Astrocyte (in vitro differentiated cells and primary cell): ENCODE results near the gene INAVA. TPM values are rescaled to one million over a fixed set of nuclear protein-coding genes. Genes with fewer than 3 reads are reported as not detected.

ENCODE experiments used
- DNase-seq: peaks from one replicate; pipeline ENCODE4 v3.0.0-alpha.2; 2010; ENCODE audit warnings: low read depth
- FAIRE-seq: peaks from 2 replicates; lab custom pipeline; 2011; peaks lifted over from hg19 to GRCh38; lab: Jason Lieb, UNC
- H2AFZ ChIP-seq: 2 replicates; pipeline ENCODE4 v1.6.0; 2012; ENCODE audit warnings: low read depth, low read length, inconsistent platforms
- H3K27ac ChIP-seq: 2 replicates; pipeline ENCODE4 v1.5.1; 2011; ENCODE audit warnings: low read depth, low read length, inconsistent platforms
- H3K27me3 ChIP-seq: 2 replicates; pipeline ENCODE4 v1.6.0; 2011; ENCODE audit warnings: low read length, inconsistent platforms; ENCODE audit not compliant: insufficient read depth
- H3K36me3 ChIP-seq: 2 replicates; pipeline ENCODE4 v1.5.1; 2011; ENCODE audit warnings: low read length, inconsistent platforms; ENCODE audit not compliant: insufficient read depth
- H3K4me1 ChIP-seq: 2 replicates; pipeline ENCODE4 v1.5.1; 2011; ENCODE audit warnings: low read length, inconsistent platforms; ENCODE audit not compliant: insufficient read depth
- H3K4me2 ChIP-seq: 2 replicates; pipeline ENCODE4 v1.6.0; 2012; ENCODE audit warnings: low read length, inconsistent platforms
- H3K4me3 ChIP-seq: 2 replicates; pipeline ENCODE4 v1.5.1; 2011; ENCODE audit warnings: low read depth, mild to moderate bottlenecking, low read length, inconsistent platforms; ENCODE audit not compliant: insufficient read depth
- H3K79me2 ChIP-seq: 2 replicates; pipeline ENCODE4 v1.6.0; 2012; ENCODE audit warnings: mild to moderate bottlenecking, low read length, inconsistent platforms; ENCODE audit not compliant: insufficient read depth
- H3K9ac ChIP-seq: 2 replicates; pipeline ENCODE4 v1.6.0; 2012; ENCODE audit warnings: mild to moderate bottlenecking, low read length, inconsistent platforms
- H3K9me3 ChIP-seq: 2 replicates; pipeline ENCODE4 v1.5.1; 2012; ENCODE audit warnings: low read depth, mild to moderate bottlenecking, low read length, inconsistent platforms; ENCODE audit not compliant: insufficient read depth
- H4K20me1 ChIP-seq: 2 replicates; pipeline ENCODE4 v1.6.0; 2012; ENCODE audit warnings: low read length, inconsistent platforms; ENCODE audit not compliant: insufficient read depth
- H3K27ac Mint-ChIP-seq: one replicate; pipeline ENCODE4 v1.8.0; 2021; ENCODE audit warnings: mild to moderate bottlenecking, mixed read lengths; ENCODE audit not compliant: unreplicated experiment
- H3K27me3 Mint-ChIP-seq: one replicate; pipeline ENCODE4 v1.8.0; 2021; ENCODE audit warnings: low read depth, mixed read lengths; ENCODE audit not compliant: unreplicated experiment
- H3K36me3 Mint-ChIP-seq: one replicate; pipeline ENCODE4 v1.8.0; 2021; ENCODE audit warnings: low read depth, mixed read lengths; ENCODE audit not compliant: unreplicated experiment
- H3K4me1 Mint-ChIP-seq: one replicate; pipeline ENCODE4 v1.8.0; 2021; ENCODE audit warnings: low read depth, mixed read lengths; ENCODE audit not compliant: unreplicated experiment
- H3K4me3 Mint-ChIP-seq: one replicate; pipeline ENCODE4 v1.8.0; 2021; ENCODE audit warnings: mild to moderate bottlenecking, moderate library complexity, mixed read lengths; ENCODE audit not compliant: unreplicated experiment
- H3K9me3 Mint-ChIP-seq: one replicate; pipeline ENCODE4 v1.8.0; 2021; ENCODE audit warnings: mild to moderate bottlenecking, mixed read lengths; ENCODE audit not compliant: unreplicated experiment
- EZH2 ChIP-seq: IDR thresholded peaks from 2 replicates; pipeline ENCODE4 v1.6.1; 2012; ENCODE audit warnings: mild to moderate bottlenecking, low read length, inconsistent platforms; ENCODE audit not compliant: insufficient read depth
- total RNA-seq: library from RNA; stranded (reverse); gene quantifications from 2 replicates; pipeline ENCODE4 v1.2.1, GENCODE V29; 2021
- TF ChIP-seq, protein P1 (sequence below): IDR thresholded peaks from 2 replicates; pipeline ENCODE4 v1.5.1; 2011; ENCODE audit warnings: low read depth, mild to moderate bottlenecking, inconsistent platforms, low read length, moderate library complexity; ENCODE audit not compliant: insufficient read depth

The INAVA gene
- total RNA-seq, 1 donor from 2014 or later = 10.3 TPM

DNA sequence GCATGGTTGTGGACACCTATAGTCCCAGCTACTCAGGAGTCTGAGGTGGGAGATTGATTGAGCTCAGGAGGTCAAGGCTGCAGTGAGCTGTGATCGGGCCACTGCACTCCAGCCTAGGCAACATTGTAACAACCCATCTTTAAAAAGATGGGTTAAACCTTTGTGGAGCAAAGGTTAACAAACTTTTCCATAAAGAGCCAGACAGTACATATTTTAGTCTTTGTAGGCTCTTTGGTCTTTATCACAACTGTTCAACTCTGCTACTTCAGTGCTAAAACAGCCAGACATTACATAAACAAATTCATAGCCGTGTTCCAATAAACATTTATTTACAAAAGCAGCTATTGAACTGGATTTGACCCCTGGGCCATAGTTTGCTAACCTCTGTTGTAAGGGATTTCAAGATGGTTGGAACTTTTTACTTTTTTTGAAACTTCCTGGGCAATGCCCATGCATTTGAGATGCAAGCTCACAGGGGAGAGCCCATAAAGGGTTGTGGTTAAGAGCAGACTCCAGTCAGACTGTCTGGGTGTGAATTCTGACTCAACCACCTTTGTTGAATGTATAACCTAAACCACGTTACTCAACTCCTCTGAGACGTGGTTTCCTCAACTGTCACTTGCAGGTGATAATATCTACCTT, 10.8 kb downstream of the INAVA start:
- no peak overlapping the region for H3K27ac ChIP-seq
- no peaks in the 10 kb centered on the region for H3K9me3 ChIP-seq
- H4K20me1 ChIP-seq = no peaks in the 10 kb centered on the region
- H3K4me3 ChIP-seq = no peak overlapping the region
- no peak for TF ChIP-seq EZH2
- TF ChIP-seq, protein P1, sequence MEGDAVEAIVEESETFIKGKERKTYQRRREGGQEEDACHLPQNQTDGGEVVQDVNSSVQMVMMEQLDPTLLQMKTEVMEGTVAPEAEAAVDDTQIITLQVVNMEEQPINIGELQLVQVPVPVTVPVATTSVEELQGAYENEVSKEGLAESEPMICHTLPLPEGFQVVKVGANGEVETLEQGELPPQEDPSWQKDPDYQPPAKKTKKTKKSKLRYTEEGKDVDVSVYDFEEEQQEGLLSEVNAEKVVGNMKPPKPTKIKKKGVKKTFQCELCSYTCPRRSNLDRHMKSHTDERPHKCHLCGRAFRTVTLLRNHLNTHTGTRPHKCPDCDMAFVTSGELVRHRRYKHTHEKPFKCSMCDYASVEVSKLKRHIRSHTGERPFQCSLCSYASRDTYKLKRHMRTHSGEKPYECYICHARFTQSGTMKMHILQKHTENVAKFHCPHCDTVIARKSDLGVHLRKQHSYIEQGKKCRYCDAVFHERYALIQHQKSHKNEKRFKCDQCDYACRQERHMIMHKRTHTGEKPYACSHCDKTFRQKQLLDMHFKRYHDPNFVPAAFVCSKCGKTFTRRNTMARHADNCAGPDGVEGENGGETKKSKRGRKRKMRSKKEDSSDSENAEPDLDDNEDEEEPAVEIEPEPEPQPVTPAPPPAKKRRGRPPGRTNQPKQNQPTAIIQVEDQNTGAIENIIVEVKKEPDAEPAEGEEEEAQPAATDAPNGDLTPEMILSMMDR = no peak
- Mint-ChIP-seq H3K4me1 (peaks cover 13% of the 10 kb centered on the region), H3K36me3 (peaks cover 5% of the 10 kb centered on the region), H3K27ac (no peak overlapping the region), H3K9me3 (no peaks in the 10 kb centered on the region), H3K27me3 (no peaks in the 10 kb centered on the region), H3K4me3 (no peak overlapping the region)
- FAIRE-seq (no peak), DNase-seq (peak; percentile 36)
- H3K79me2 ChIP-seq = no peaks in the 10 kb centered on the region
- no peaks in the 10 kb centered on the region for H3K4me1 ChIP-seq
- no peaks in the 10 kb centered on the region for H3K36me3 ChIP-seq
- H2AFZ ChIP-seq = no peak overlapping the region
- no peak overlapping the region for H3K9ac ChIP-seq
- H3K4me2 ChIP-seq = no peak overlapping the region
- H3K27me3 ChIP-seq = no peaks in the 10 kb centered on the region

DNA sequence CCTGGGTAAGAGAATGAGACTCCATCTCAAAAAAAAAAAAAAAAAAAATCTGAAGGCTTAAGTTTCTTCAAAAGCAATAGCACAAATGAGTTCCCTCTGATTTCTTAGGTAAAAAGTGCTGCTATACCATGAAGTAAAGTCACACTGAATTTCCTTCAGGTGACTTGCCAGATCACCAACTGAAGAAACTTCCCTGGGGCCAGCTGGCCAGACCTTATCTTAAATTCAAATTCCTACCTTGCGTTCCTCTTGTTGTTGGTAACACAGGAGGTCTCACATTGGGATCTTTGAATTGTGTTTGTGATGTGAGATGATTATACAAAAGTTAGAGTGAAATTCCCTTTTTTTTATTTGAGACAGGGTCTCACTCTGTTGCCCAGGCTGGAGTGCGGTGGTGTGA, 11.8 kb downstream of the INAVA start:
- Mint-ChIP-seq H3K4me1 (peaks cover 13% of the 10 kb centered on the region), H3K36me3 (peaks cover 4% of the 10 kb centered on the region), H3K4me3 (no peak overlapping the region), H3K27me3 (no peaks in the 10 kb centered on the region), H3K9me3 (no peaks in the 10 kb centered on the region), H3K27ac (no peak overlapping the region)
- TF ChIP-seq, protein P1 = no peak
- TF ChIP-seq EZH2 = no peak
- Histone ChIP-seq H4K20me1 (no peaks in the 10 kb centered on the region), H2AFZ (no peak overlapping the region), H3K36me3 (no peaks in the 10 kb centered on the region), H3K27me3 (no peaks in the 10 kb centered on the region), H3K4me1 (no peaks in the 10 kb centered on the region), H3K27ac (no peak overlapping the region), H3K4me3 (no peak overlapping the region), H3K9ac (no peak overlapping the region), H3K4me2 (no peak overlapping the region), H3K9me3 (no peaks in the 10 kb centered on the region), H3K79me2 (no peaks in the 10 kb centered on the region)
- FAIRE-seq (no peak), DNase-seq (no peak)

DNA sequence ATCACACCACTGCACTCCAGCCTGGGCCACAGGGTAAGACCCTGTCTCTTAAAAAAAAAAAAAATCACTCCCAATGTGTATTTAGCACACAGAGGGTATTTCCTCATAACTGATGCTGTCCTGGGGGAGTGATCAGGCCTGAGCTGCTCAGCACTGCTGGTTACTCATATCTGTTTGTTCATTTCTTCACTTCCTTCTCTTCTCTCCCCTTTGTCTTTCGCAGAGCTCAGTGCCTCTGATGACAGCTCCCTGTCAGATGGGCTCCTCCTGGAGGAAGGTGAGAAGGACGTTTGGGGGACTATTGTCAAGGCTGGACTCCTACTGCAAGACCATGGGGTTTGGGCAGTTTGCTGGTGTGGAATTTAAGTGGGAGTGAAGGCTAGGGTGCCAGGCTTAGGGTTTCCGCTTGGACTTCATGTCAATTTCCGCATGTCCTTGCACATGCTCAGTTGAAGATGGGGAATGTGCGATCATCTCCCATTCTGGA, 13.0 kb downstream of the INAVA start:
- Mint-ChIP-seq H3K27me3 (no peaks in the 10 kb centered on the region), H3K36me3 (peaks cover 10% of the 10 kb centered on the region)

More for the DNA sequence above, 13.0 kb downstream of the INAVA start:
- H3K27ac ChIP-seq = no peak overlapping the region
- no peaks in the 10 kb centered on the region for H3K27me3 ChIP-seq
- no peak overlapping the region for H3K4me3 Mint-ChIP-seq
- no peak for TF ChIP-seq EZH2
- TF ChIP-seq, protein P1 = no peak
- no peaks in the 10 kb centered on the region for H3K9me3 ChIP-seq
- H3K4me1 ChIP-seq = no peaks in the 10 kb centered on the region
- no peak overlapping the region for H3K27ac Mint-ChIP-seq
- H3K36me3 ChIP-seq = no peaks in the 10 kb centered on the region
- DNase-seq (no peak), FAIRE-seq (no peak)
- H3K4me3 ChIP-seq = no peak overlapping the region
- no peak overlapping the region for H2AFZ ChIP-seq
- H3K9me3 Mint-ChIP-seq = no peaks in the 10 kb centered on the region
- no peaks in the 10 kb centered on the region for H3K79me2 ChIP-seq
- H3K4me1 Mint-ChIP-seq = peaks cover 9% of the 10 kb centered on the region
- H4K20me1 ChIP-seq = no peaks in the 10 kb centered on the region
- no peak overlapping the region for H3K9ac ChIP-seq
- no peak overlapping the region for H3K4me2 ChIP-seq
